NCI-H2171 treated with DMSO at 0.1 percent for 48 hours (cell line): Measurements from ENCODE around the gene TCEANC2.

Source experiments
- DNase-seq: peaks from one replicate; lab custom pipeline; 2025; lab: John Stamatoyannopoulos, UW

The TCEANC2 gene

GRCh38 chr1:54114955-54115354, 61.5 kb downstream of the TCEANC2 start:
- DNase-seq, result no peak

- DNase-seq, result no peak
Measured at GRCh38 chr1:54115520-54115919, 62.1 kb downstream of the TCEANC2 start.

GRCh38 chr1:54117815-54118563, 64.6 kb downstream of the TCEANC2 start:
- DNase-seq, result no peak

- DNase-seq, result no peak
Measured at GRCh38 chr1:54118704-54119103, 65.3 kb downstream of the TCEANC2 start.

- DNase-seq, result no peak
Measured at GRCh38 chr1:54120018-54120697, 66.8 kb downstream of the TCEANC2 start.

GRCh38 chr1:54120698-54121481, 67.5 kb downstream of the TCEANC2 start:
- DNase-seq, result no peak

GRCh38 chr1:54121482-54122134, 68.2 kb downstream of the TCEANC2 start:
- DNase-seq, result peak; percentile 76

GRCh38 chr1:54122135-54122751, 68.8 kb downstream of the TCEANC2 start:
- no peak for DNase-seq

- no peak for DNase-seq
Measured at GRCh38 chr1:54122992-54123391, 69.6 kb downstream of the TCEANC2 start.

GRCh38 chr1:54124472-54124871, 71.1 kb downstream of the TCEANC2 start:
- DNase-seq, result peak; percentile 84

- DNase-seq, result no peak
Measured at GRCh38 chr1:54124906-54125305, 71.5 kb downstream of the TCEANC2 start.

GRCh38 chr1:54125386-54126070, 72.1 kb downstream of the TCEANC2 start:
- no peak for DNase-seq

- no peak for DNase-seq
Measured at GRCh38 chr1:54126271-54126815, 72.9 kb downstream of the TCEANC2 start.

GRCh38 chr1:54127594-54128300, 74.3 kb downstream of the TCEANC2 start:
- DNase-seq, result no peak

- no peak for DNase-seq
Measured at GRCh38 chr1:54129858-54130257, 76.5 kb downstream of the TCEANC2 start.

- DNase-seq, result no peak
Measured at GRCh38 chr1:54131419-54131818, 78.0 kb downstream of the TCEANC2 start.

GRCh38 chr1:54132495-54132894, 79.1 kb downstream of the TCEANC2 start:
- no peak for DNase-seq

- no peak for DNase-seq
Measured at GRCh38 chr1:54134295-54134694, 80.9 kb downstream of the TCEANC2 start.

- no peak for DNase-seq
Measured at GRCh38 chr1:54135436-54136120, 82.2 kb downstream of the TCEANC2 start.
